Measurements from ENCODE around the gene SIVA1.

SIVA1 gene

GRCh38 chr14:104780513-104781030 is 27.6 kb downstream of the SIVA1 start:
- no peak for TF ChIP-seq CTCF (IDR thresholded peaks at IDR 0.05; ENCODE audit: insufficient read depth, low read length, poor library complexity, severe bottlenecking)
- no peak for DNase-seq (ENCODE audit: extremely low read depth, insufficient read length)
- Histone ChIP-seq H3K36me3 (ENCODE audit: control insufficient read depth, insufficient read depth, low read length) (peaks cover 12% of the 10 kb centered on the region), H3K27me3 (replicated peaks; ENCODE audit: control insufficient read depth, insufficient read depth, low read length) (no peaks in the 10 kb centered on the region), H3K4me3 (replicated peaks; ENCODE audit: low read depth, low read length) (no peak overlapping the region)

- Histone ChIP-seq H3K27me3 (replicated peaks; ENCODE audit: control insufficient read depth, insufficient read depth, low read length) (no peaks in the 10 kb centered on the region), H3K36me3 (ENCODE audit: control insufficient read depth, insufficient read depth, low read length) (peaks cover 11% of the 10 kb centered on the region), H3K4me3 (replicated peaks; ENCODE audit: low read depth, low read length) (no peak overlapping the region)
- no peak for DNase-seq (ENCODE audit: extremely low read depth, insufficient read length)
- TF ChIP-seq CTCF (IDR thresholded peaks at IDR 0.05; ENCODE audit: insufficient read depth, low read length, poor library complexity, severe bottlenecking), result no peak
Observed at GRCh38 chr14:104781271-104782077, 28.5 kb downstream of the SIVA1 start.

- Histone ChIP-seq H3K27me3 (replicated peaks; ENCODE audit: control insufficient read depth, insufficient read depth, low read length) (no peaks in the 10 kb centered on the region), H3K4me3 (replicated peaks; ENCODE audit: low read depth, low read length) (no peak overlapping the region), H3K36me3 (ENCODE audit: control insufficient read depth, insufficient read depth, low read length) (peaks cover 7% of the 10 kb centered on the region)
- DNase-seq (ENCODE audit: extremely low read depth, insufficient read length), result no peak
- no peak for TF ChIP-seq CTCF (IDR thresholded peaks at IDR 0.05; ENCODE audit: insufficient read depth, low read length, poor library complexity, severe bottlenecking)
Observed at GRCh38 chr14:104782086-104782807, 29.3 kb downstream of the SIVA1 start.

- no peaks in the 10 kb centered on the region for H3K27me3 ChIP-seq (replicated peaks; ENCODE audit: control insufficient read depth, insufficient read depth, low read length)
- peaks cover 11% of the 10 kb centered on the region for H3K36me3 ChIP-seq (ENCODE audit: control insufficient read depth, insufficient read depth, low read length)
- DNase-seq (ENCODE audit: extremely low read depth, insufficient read length), result no peak
- H3K4me3 ChIP-seq (replicated peaks; ENCODE audit: low read depth, low read length), result no peak overlapping the region
- no peak for TF ChIP-seq CTCF (IDR thresholded peaks at IDR 0.05; ENCODE audit: insufficient read depth, low read length, poor library complexity, severe bottlenecking)
Observed at GRCh38 chr14:104782808-104783139, 29.8 kb downstream of the SIVA1 start.

- no peak overlapping the region for H3K4me3 ChIP-seq (replicated peaks; ENCODE audit: low read depth, low read length)
- no peaks in the 10 kb centered on the region for H3K27me3 ChIP-seq (replicated peaks; ENCODE audit: control insufficient read depth, insufficient read depth, low read length)
- H3K36me3 ChIP-seq (ENCODE audit: control insufficient read depth, insufficient read depth, low read length), result peaks cover 11% of the 10 kb centered on the region
- DNase-seq (ENCODE audit: extremely low read depth, insufficient read length), result no peak
- TF ChIP-seq CTCF (IDR thresholded peaks at IDR 0.05; ENCODE audit: insufficient read depth, low read length, poor library complexity, severe bottlenecking), result no peak
Observed at GRCh38 chr14:104783484-104784217, 30.7 kb downstream of the SIVA1 start.
